Fibroblast of lung (primary cell): ENCODE data around the gene TRPM3.

Source experiments
- CTCF ChIP-seq, 2 donors: IDR thresholded peaks in 1 of 2; conservative IDR thresholded peaks in 1 of 2; 1 replicate in 1 of 2; 2 replicates in 1 of 2; pipeline ENCODE4 v1.5.1; 2011 to 2012; ENCODE audit warnings: low read length in 2 of 2, control low read depth in 1 of 2, inconsistent platforms in 1 of 2, low read depth in 1 of 2, mild to moderate bottlenecking in 1 of 2
- EZH2 ChIP-seq: IDR thresholded peaks from 2 replicates; pipeline ENCODE4 v1.5.1; 2012; ENCODE audit warnings: low read length, control low read depth, mild to moderate bottlenecking; ENCODE audit errors: missing control alignments

GRCh38 chr9:70654144-70654543 lies 467.3 kb downstream of the TRPM3 start:
- TF ChIP-seq CTCF (conservative IDR thresholded peaks at IDR 0.05 in 1 of 2, IDR thresholded peaks at IDR 0.05 in 1 of 2; ENCODE audit: low read depth in 1 of 2, low read length in 2 of 2) (no peak), EZH2 (no peak)
